NCI-H2081 (cell line): Measurements from ENCODE around the gene NSL1.

ENCODE experiments used
- DNase-seq, 2 experiments: peaks; one replicate each; lab custom pipeline; 2025; lab: John Stamatoyannopoulos, UW

The NSL1 gene

GRCh38 chr1:212703991-212704564 is 87.5 kb downstream of the NSL1 start:
- no peak for DNase-seq

GRCh38 chr1:212702672-212703071 is 88.9 kb downstream of the NSL1 start:
- no peak for DNase-seq

- no peak for DNase-seq
Observed at GRCh38 chr1:212701910-212702309, 89.7 kb downstream of the NSL1 start.

GRCh38 chr1:212700892-212701819 is 90.4 kb downstream of the NSL1 start:
- no peak for DNase-seq

GRCh38 chr1:212700223-212700891 is 91.2 kb downstream of the NSL1 start:
- no peak for DNase-seq

GRCh38 chr1:212699625-212700222 is 91.9 kb downstream of the NSL1 start, which contains the start of gene BATF3:
TSS of gene BATF3 (minus strand) at chr1:212699840. CDS start at chr1:212699762, 78 bp downstream.
- DNase-seq = no peak

GRCh38 chr1:212699104-212699624 is 92.4 kb downstream of the NSL1 start:
- DNase-seq = peak; percentile 61 to 75

- no peak for DNase-seq
Observed at GRCh38 chr1:212698467-212699103, 93.0 kb downstream of the NSL1 start.

- DNase-seq = no peak
Observed at GRCh38 chr1:212696721-212697331, 94.8 kb downstream of the NSL1 start.

GRCh38 chr1:212692774-212693644 is 98.6 kb downstream of the NSL1 start:
- DNase-seq = no peak

- DNase-seq = no peak
Observed at GRCh38 chr1:212691561-212692071, 100.0 kb downstream of the NSL1 start.

- DNase-seq = no peak
Observed at GRCh38 chr1:212690816-212691403, 100.7 kb downstream of the NSL1 start.

- DNase-seq = no peak
Observed at GRCh38 chr1:212689758-212690529, 101.6 kb downstream of the NSL1 start.

- DNase-seq = no peak
Observed at GRCh38 chr1:212689196-212689725, 102.3 kb downstream of the NSL1 start.

GRCh38 chr1:212688341-212689047 is 103.1 kb downstream of the NSL1 start:
- DNase-seq = no peak

GRCh38 chr1:212687811-212688210 is 103.8 kb downstream of the NSL1 start:
- no peak for DNase-seq

GRCh38 chr1:212686591-212686990 is 105.0 kb downstream of the NSL1 start:
- no peak for DNase-seq

- no peak for DNase-seq
Observed at GRCh38 chr1:212686069-212686468, 105.5 kb downstream of the NSL1 start.
